Activated naive CD8-positive, alpha-beta T cell treated with anti-CD3 and anti-CD28 coated beads, Interleukin-2, amount 10 ng/mL, durations not matched to agents 7 days and 5 days (primary cell): ENCODE results near the gene CLDN5. TPM values are rescaled to one million over a fixed set of nuclear protein-coding genes. Genes with fewer than 3 reads are reported as not detected.

Experiments
- ATAC-seq: fragments of 150-1000 bp; cut with Tn5 transposase; one replicate; pipeline ENCODE4 v1.10.0; 2021; ENCODE audit warnings: low read depth, moderate library complexity
- POLR2A ChIA-PET: fragments of 350-600 bp; sonication (Branson Sonifier 250); formaldehyde crosslinking; loops from one replicate; lab custom pipeline; 2021; ENCODE audit warnings: antibody characterized with exemption; lab: Charles Lee
- DNase-seq: peaks from one replicate; pipeline ENCODE4 v3.0.0; 2021
- H3K27ac Mint-ChIP-seq: one replicate; pipeline ENCODE4 v1.8.0; 2022; ENCODE audit warnings: mild to moderate bottlenecking, mixed read lengths
- H3K27me3 Mint-ChIP-seq: one replicate; pipeline ENCODE4 v1.8.0; 2022; ENCODE audit warnings: mild to moderate bottlenecking, moderate library complexity, mixed read lengths
- H3K36me3 Mint-ChIP-seq: one replicate; pipeline ENCODE4 v1.8.0; 2021; ENCODE audit warnings: mild to moderate bottlenecking, mixed read lengths
- H3K4me1 Mint-ChIP-seq: one replicate; pipeline ENCODE4 v1.8.0; 2021; ENCODE audit warnings: mixed read lengths
- H3K4me3 Mint-ChIP-seq: one replicate; pipeline ENCODE4 v1.8.0; 2022; ENCODE audit warnings: mild to moderate bottlenecking, moderate library complexity, mixed read lengths
- H3K9me3 Mint-ChIP-seq: one replicate; pipeline ENCODE4 v1.8.0; 2021; ENCODE audit warnings: mixed read lengths
- total RNA-seq, 2 experiments: library from RNA; stranded (reverse); gene quantifications; one replicate each; pipeline ENCODE4 v1.2.3, GENCODE V29; 2021

Gene CLDN5, protein sequence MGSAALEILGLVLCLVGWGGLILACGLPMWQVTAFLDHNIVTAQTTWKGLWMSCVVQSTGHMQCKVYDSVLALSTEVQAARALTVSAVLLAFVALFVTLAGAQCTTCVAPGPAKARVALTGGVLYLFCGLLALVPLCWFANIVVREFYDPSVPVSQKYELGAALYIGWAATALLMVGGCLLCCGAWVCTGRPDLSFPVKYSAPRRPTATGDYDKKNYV
- total RNA-seq = not detected

DNA sequence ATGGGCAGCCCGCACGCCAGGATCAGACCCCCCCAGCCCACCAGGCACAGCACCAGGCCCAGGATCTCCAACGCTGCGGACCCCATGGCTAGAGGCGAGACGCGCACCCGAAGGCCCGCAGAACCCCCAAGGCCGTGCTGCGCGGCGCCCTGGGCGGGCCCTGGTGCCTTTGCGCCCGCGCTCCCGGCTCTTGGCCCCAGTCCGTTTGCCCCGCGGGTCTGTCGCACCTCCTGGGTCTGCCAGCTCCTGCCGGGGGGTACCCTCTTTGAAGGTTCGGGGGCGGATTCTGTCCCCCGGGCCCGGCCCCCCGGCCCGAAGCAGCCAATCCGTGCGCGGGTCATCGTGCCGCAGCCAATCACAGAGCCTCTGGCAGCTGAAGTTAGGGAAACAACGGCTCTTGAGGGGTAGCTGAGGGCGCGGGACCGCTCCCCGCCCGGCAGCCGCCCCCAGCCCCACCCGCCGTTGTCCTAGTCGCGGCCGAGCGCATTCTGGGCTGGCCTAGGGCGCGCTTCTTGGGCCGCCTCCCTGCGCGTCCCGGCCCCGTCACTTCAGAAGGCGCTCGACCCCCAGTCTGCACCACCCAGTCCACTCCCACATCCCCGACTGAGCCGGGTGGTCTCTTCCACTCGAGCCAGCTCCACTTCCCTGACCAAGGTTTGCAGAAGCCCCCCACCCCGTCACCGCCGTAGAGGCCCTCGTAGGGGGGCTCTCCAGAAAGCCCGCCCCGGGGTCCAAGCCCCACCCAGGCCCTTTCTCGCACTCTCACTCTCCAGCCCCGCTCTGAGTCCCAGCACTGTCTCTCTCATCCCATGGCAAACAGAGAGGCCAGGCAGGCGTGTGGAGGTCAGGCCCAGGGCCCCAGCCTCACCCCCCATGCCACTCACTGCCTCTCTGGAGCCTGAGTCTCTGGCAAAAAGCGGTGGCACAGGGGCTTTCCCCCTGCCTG lies at the start of gene CLDN5:
TSS of gene CLDN5 (minus strand) at position 241 of the 946 bp plus-strand sequence. CDS start at position 86, 155 bp downstream.
- ATAC-seq (peak; percentile 15), DNase-seq (peak; percentile 47)
- H3K4me3 Mint-ChIP-seq = peak within 1 kb of the TSS; percentile 70
- H3K27ac Mint-ChIP-seq = no peak within 1 kb of the TSS
- H3K27me3 Mint-ChIP-seq = peaks cover 24% of the 10 kb centered on the region
- H3K36me3 Mint-ChIP-seq = peaks cover 1% of the 10 kb centered on the region
- peaks cover 2% of the 10 kb centered on the region for H3K4me1 Mint-ChIP-seq
- POLR2A ChIA-PET = no interaction called here
- H3K9me3 Mint-ChIP-seq = no peaks in the 10 kb centered on the region

DNA sequence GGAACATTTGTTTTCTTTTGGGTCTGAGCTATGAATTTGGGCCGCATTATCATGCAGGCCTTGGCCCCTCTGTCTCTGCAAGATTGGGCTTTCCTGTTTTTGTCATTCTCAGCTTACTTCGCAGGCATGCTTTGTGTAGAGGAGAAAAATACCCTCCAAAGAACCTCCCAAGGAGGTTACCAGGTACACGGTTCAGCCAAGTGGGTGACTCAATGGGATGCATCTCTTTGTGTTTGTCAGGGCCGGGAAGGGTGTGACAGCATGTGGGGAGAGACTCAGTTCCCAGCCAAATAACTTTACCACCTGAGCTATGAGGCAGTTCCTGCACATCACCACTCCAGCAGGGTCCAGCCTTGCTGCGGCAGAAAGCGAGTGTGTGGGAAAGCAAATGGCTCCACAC lies 47.8 kb upstream of the CLDN5 start:
- Mint-ChIP-seq H3K9me3 (no peaks in the 10 kb centered on the region), H3K27ac (no peak overlapping the region), H3K4me1 (peaks cover 3% of the 10 kb centered on the region), H3K27me3 (peaks cover 3% of the 10 kb centered on the region), H3K36me3 (no peaks in the 10 kb centered on the region), H3K4me3 (no peak overlapping the region)
- no peak for ATAC-seq
- POLR2A ChIA-PET = no interaction called here
- DNase-seq = no peak

DNA sequence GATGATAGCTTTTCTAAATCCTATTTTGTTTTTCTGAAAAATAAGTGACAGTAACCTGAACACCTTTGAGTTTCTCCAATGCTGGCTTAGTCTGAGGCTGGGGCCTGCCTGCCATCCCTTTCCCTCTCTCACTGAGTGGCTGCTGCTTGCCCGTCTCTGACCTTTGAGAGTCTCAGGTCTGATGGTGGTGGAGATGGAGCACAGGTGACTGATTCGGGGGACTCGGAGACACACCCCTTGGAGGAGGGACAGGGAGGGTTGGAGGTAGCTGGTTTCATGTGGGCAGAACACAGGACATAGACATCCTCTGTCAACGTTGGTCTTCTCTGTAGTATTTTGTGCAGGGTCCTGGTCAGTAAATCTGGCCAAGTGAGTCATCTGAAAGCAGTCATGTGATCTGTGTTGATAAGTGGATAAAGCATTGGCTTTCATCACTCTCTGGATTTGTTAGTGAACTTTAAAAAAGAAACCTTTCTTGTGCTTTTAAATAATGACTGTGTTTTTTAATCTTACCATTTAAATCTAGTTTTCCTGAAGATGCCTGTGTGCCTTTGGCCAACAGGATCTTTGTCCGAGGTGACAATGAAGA lies 47.1 kb upstream of the CLDN5 start:
- no peak for DNase-seq
- Mint-ChIP-seq H3K4me1 (no peaks in the 10 kb centered on the region), H3K4me3 (no peak overlapping the region), H3K36me3 (no peaks in the 10 kb centered on the region), H3K27ac (no peak overlapping the region), H3K9me3 (no peaks in the 10 kb centered on the region), H3K27me3 (peaks cover 3% of the 10 kb centered on the region)
- ATAC-seq = no peak
- POLR2A ChIA-PET = interaction anchor here (0.5 kb wide), 1 partner anchor 83 kb away, joined by 3 read pairs; no protein-coding TSS in a partner anchor

DNA sequence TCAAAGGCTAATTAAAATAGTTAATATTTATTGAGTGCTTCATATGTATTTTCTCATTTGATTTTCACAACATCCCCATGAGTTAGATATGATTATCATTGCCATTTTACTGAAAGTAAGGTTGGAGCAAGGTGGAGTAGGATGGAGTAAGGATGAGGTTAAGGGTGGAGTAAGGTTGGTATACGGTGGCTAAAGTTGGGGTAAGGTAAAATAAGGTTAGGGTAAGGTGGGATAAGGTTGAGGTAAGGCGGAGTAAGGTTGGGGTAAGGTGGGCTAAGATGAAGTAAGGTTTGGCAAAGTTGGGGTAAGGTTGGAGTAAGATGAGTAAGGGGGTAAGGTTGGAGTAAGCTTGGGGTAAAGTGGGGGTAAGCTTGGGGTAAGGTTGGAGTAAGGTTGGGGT lies 45.8 kb upstream of the CLDN5 start:
- Mint-ChIP-seq H3K4me1 (no peaks in the 10 kb centered on the region), H3K36me3 (no peaks in the 10 kb centered on the region), H3K27me3 (peaks cover 3% of the 10 kb centered on the region), H3K4me3 (no peak overlapping the region), H3K27ac (no peak overlapping the region), H3K9me3 (no peaks in the 10 kb centered on the region)
- no peak for DNase-seq
- no peak for ATAC-seq
- POLR2A ChIA-PET = no interaction called here

DNA sequence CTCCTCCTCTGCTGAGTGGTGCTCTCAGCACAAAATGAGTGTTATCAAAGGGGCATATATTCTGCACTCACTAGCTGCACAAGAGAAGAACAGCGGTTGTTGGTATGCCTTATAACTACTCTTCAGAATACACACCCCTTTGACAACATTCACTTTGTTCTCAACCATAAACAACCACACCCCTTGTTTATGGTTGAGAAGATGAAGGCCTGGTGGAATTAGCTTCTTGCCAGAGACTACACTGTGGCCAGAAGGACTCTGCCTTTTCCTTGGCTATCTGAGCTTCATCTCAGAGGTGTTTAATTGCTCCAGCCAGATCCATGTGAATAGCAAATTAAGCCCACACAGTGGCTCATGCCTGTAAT lies 45.0 kb upstream of the CLDN5 start:
- Mint-ChIP-seq H3K27ac (no peak overlapping the region), H3K9me3 (no peaks in the 10 kb centered on the region), H3K27me3 (peaks cover 6% of the 10 kb centered on the region), H3K4me3 (no peak overlapping the region), H3K36me3 (no peaks in the 10 kb centered on the region), H3K4me1 (no peaks in the 10 kb centered on the region)
- no peak for DNase-seq
- POLR2A ChIA-PET = no interaction called here
- no peak for ATAC-seq

DNA sequence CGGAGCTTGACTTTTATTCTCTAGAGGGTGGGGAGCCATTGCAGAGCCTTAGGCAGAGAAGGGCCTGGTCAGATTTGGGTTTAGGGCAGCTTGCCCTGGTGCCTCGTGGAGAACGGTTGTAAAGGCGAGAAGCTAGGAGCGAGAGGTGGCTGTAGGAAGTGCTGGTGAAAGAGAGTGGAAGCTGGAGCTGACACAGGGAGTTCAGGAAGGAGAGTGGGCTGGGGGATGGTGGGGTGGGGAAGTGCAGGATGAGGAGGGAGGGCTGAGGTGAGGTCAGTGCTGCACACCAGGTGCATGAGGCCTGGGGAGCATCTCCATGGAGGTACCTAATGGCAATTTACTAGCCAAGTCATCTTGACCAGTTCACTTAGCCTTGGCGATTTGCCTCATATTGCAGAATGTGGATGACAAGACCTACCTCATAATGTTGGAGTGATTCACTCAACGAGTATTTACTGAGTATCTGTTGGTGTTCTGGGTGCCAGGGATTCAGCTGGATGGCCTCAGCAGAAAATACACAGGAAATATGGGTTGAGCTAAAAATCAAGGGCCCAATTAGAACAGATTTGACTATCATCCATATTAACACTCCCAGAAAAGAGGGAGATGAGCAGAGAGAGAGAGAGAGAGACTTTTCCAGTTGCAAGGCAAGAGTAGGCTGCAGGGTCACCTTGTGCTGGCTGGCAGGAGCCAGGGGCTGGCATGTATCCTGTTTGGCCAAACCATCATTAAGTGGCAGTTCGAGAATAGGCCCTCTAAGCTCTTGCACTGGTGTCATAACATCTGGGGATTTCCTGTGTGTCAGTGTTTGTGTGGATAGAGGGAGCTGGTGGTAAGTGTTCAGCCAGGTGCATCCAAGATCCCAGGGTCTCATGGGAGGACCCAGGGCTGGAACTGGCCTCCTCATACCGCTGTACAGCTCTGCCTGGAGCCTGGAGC lies 44.4 kb upstream of the CLDN5 start:
- POLR2A ChIA-PET = no interaction called here
- H3K27me3 Mint-ChIP-seq = peaks cover 4% of the 10 kb centered on the region
- H3K27ac Mint-ChIP-seq = no peak overlapping the region

DNA sequence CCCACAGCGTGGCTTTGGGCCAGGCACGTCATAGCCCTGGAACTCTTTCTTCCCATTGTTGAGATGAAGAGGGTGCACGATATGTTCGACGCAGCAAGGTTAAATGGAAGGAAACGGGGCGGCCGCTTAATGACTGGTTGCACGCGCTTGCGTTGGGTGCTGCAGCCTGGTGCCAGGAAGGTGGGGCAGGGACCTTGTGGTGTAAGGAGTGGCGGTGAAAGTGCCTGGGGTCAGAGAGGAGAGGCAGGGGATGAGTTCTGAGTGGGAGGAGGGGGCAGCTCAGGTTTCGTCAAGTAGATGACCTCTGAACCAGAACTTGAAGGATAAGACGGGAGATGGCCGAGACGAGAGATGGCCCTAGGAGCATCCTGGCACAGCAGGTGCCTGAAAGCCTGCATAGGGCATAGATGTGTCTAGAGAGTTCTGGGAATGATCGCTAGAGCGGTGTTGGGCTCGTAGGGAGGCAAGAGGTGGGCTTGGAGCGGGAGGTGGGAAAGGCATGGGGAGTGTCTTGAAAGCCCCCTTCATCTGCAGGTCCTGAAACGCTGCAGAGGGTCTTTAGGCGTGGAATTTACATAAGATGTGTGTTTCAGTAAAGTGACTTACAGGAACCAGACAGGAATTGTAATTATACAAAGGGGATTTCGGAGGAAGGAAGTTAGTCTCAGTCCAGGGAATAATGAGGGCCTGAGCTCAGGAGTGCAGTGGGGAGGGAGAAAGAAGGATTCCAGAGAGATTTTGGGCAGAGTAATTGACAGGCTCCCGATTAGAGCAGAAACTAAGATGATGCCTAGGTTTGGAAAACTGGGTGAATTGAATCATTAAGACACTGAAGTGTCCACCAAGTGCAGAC lies 43.2 kb upstream of the CLDN5 start:
- Mint-ChIP-seq H3K27me3 (peaks cover 3% of the 10 kb centered on the region), H3K9me3 (no peaks in the 10 kb centered on the region), H3K4me3 (no peak overlapping the region), H3K27ac (no peak overlapping the region), H3K4me1 (no peaks in the 10 kb centered on the region), H3K36me3 (no peaks in the 10 kb centered on the region)
- DNase-seq (no peak), ATAC-seq (no peak)
- POLR2A ChIA-PET = no interaction called here

More for the DNA sequence above, 44.4 kb upstream of the CLDN5 start:
- Mint-ChIP-seq H3K4me1 (no peaks in the 10 kb centered on the region), H3K4me3 (no peak overlapping the region), H3K9me3 (no peaks in the 10 kb centered on the region), H3K36me3 (no peaks in the 10 kb centered on the region)
- DNase-seq = no peak
- no peak for ATAC-seq

DNA sequence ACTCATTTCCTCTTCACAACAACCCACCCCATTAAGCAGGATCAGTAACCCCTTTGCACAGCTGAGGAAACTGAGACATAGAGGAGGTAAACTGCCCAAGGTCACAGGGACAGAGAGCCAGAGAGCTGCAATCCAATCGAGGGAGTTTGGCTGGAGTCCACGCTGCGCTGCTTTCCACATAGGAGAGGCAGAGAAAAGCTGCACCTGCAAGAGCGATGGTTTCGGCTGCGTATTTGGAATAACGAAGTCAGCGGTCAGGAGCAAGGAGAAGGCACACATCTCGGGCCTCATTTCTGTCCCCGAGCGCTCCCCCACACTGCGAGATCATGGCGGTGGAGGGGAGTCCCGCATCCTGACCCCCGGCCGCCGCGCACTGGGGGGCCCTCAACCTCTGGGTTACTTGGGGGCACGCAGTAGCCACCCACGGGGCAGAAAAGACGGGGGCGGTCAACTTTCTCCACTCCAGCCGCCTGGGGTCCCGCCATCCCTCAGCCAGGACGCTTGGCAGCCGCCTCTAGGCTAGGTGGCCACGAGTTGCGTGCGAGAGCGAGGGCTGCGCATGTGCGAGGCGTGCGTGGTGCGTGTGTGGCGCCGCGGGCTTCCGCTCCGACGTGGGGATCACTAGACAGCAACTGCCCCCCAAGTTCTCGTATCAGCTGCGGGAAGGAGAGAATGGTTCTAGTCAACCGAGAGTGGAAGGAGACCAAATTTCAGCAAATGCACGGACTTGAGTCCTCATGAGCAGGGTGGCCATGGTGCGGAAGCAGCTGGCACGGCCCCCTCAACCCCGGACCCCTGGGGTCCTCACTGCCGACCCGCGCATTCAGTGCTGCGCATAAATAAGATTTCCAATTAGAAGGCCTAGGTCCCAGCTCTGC lies 42.3 kb upstream of the CLDN5 start:
- Mint-ChIP-seq H3K9me3 (no peaks in the 10 kb centered on the region), H3K4me3 (no peak overlapping the region), H3K27ac (no peak overlapping the region), H3K27me3 (peaks cover 3% of the 10 kb centered on the region), H3K4me1 (no peaks in the 10 kb centered on the region), H3K36me3 (no peaks in the 10 kb centered on the region)
- ATAC-seq (no peak), DNase-seq (no peak)
- POLR2A ChIA-PET = no interaction called here

DNA sequence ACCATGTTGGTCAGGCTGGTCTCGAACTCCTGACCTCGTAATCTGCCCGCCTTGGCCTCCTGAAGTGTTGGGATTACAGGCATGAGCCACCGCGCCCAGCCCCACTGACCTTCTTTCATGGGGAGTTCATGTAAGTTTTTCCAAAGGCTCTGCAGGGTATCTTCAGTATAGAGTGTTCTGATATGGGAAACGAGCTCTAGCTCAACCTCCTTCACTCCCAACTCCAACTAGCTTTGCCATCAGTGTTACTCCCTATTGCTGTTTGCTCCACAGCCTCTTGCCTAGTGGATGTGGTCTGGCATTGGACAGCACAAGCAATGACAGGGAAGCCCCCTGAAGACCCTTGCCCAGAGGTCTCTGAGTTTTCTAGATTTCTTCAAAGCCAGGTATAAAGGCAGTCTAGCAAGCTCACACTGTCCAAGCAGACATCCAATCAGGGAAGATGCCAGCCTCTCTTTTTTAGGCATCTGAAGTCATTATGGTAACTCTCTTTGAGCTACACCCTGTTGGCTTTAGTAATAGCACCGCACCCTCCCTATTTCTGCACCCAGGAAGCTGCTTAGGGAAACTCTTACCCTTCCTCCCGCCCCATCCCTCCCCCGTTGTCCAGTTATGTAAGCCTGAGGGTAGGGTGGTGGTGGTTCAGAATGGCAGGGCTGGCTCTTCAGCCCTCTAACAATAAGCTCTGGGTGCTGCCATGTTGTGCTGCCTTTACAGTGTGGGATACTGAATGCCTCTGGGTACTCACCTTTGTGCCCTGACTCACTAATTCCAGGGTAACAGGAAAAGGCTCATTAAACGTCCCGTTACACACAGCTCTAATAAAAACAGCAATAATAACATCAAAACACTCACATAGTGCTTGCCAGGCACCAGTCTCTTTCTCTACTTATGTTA lies 41.4 kb upstream of the CLDN5 start:
- Mint-ChIP-seq H3K36me3 (no peaks in the 10 kb centered on the region), H3K4me3 (no peak overlapping the region), H3K4me1 (no peaks in the 10 kb centered on the region), H3K27me3 (peaks cover 3% of the 10 kb centered on the region), H3K9me3 (no peaks in the 10 kb centered on the region), H3K27ac (no peak overlapping the region)
- no peak for ATAC-seq
- no peak for DNase-seq
- POLR2A ChIA-PET = interaction anchor here (0.6 kb wide), 1 partner anchor 32 kb away, joined by 4 read pairs; no protein-coding TSS in a partner anchor

DNA sequence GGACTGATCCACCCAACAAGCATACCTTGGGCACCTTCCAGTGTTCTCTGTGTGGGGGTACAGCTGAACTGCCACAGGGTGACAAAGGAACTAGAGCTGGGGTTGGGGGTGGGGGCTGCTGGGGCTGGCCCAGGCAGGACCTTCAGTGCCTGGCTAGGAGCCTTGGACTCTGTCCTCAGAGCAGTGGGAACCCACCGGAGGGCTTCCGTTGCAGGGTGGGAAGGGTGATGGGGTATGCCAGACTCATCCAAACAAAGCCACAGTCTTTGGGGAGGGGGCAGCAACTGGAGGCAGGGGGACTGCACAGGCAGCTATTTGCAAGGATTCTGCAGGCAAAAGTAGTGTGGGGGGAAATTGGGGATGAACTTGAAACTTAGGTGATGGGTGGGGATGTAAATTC lies 35.7 kb upstream of the CLDN5 start:
- no peak overlapping the region for H3K27ac Mint-ChIP-seq

DNA sequence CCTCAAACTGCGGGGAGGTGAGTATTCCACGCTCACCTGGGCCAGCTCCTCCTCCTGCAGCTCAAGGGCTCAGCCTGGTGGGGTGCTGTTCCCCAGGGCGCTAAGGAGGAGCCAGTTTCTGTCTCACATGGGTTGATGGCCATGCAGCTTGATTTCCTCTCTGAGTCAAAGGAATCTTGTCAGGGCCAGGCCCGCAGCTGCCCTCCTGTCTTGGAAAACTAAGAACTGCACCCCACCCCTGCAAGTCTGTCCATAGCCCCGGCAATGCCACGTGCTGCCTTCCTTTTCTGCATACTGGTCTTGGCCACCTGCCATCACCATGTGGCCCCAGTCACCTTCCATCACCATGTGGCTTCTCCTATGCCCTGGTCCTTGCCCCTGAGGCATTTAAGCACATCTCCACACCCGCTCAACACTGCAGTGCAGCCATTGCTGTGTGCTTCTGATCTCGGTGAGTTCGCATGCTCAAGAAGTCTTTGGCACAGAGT lies 35.2 kb upstream of the CLDN5 start:
- ATAC-seq = no peak
- no peaks in the 10 kb centered on the region for H3K36me3 Mint-ChIP-seq
- no peak overlapping the region for H3K27ac Mint-ChIP-seq
- H3K4me1 Mint-ChIP-seq = no peaks in the 10 kb centered on the region
- H3K27me3 Mint-ChIP-seq = peaks cover under 1% of the 10 kb centered on the region
- DNase-seq = no peak
- H3K4me3 Mint-ChIP-seq = no peak overlapping the region
- H3K9me3 Mint-ChIP-seq = peaks cover 1% of the 10 kb centered on the region
- POLR2A ChIA-PET = no interaction called here

More for the DNA sequence above, 35.7 kb upstream of the CLDN5 start:
- DNase-seq = no peak
- H3K9me3 Mint-ChIP-seq = no peaks in the 10 kb centered on the region
- peaks cover 3% of the 10 kb centered on the region for H3K27me3 Mint-ChIP-seq
- no peaks in the 10 kb centered on the region for H3K36me3 Mint-ChIP-seq
- POLR2A ChIA-PET = no interaction called here
- no peak overlapping the region for H3K4me3 Mint-ChIP-seq
- ATAC-seq = no peak
- H3K4me1 Mint-ChIP-seq = no peaks in the 10 kb centered on the region
